Caco-2 (cell line): ENCODE results near the gene AHCYL1. TPM values are rescaled to one million over a fixed set of nuclear protein-coding genes. Genes with fewer than 3 reads are reported as not detected.

Experiments used
- BruUV-seq: library from RNA; stranded (reverse); fragments of 400-500 nt; replicated peaks from 2 replicates; lab custom pipeline; 2021; lab: Mats Ljungman, UMichigan
- CTCF ChIA-PET: fragments of 300-600 bp; sonication (Branson Sonifier 250); formaldehyde crosslinking; loops from one replicate; lab custom pipeline; 2022; ENCODE audit warnings: antibody characterized with exemption; lab: Charles Lee
- POLR2A ChIA-PET: fragments of 300-600 bp; sonication (Branson Sonifier 250); formaldehyde crosslinking; loops from one replicate; lab custom pipeline; 2022; ENCODE audit warnings: antibody characterized with exemption; lab: Charles Lee
- DNase-seq, 2 experiments: peaks; one replicate each; pipeline versions ENCODE4 v3.0.0 to v3.0.0-alpha.2; 2020 to 2022
- H3K27me3 ChIP-seq: replicated peaks from 2 replicates; pipeline ENCODE4 v1.6.0; 2011; ENCODE audit warnings: low read length; ENCODE audit not compliant: control insufficient read depth, insufficient read depth
- H3K36me3 ChIP-seq: 2 replicates; pipeline ENCODE4 v1.5.1; 2011; ENCODE audit warnings: low read length; ENCODE audit not compliant: control insufficient read depth, insufficient read depth
- H3K4me1 ChIP-seq: fragments of 250-450 bp; sonication (Bioruptor Pico); 2 replicates; pipeline ENCODE4 v1.5.1; 2020; ENCODE audit warnings: mild to moderate bottlenecking
- H3K4me3 ChIP-seq: 2 replicates; pipeline ENCODE4 v1.5.1; 2011; ENCODE audit warnings: low read depth, mild to moderate bottlenecking, control low read depth, low read length
- H3K9me3 ChIP-seq: fragments of 250-450 bp; sonication (Bioruptor Pico); 2 replicates; pipeline ENCODE4 v1.5.1; 2020; ENCODE audit warnings: mild to moderate bottlenecking, moderate library complexity
- H3K27ac Mint-ChIP-seq: one replicate; pipeline ENCODE4 v1.8.0; 2022; ENCODE audit warnings: mixed read lengths; ENCODE audit not compliant: unreplicated experiment
- H3K27me3 Mint-ChIP-seq: one replicate; pipeline ENCODE4 v1.8.0; 2022; ENCODE audit warnings: mixed read lengths; ENCODE audit not compliant: insufficient read depth, unreplicated experiment
- H3K36me3 Mint-ChIP-seq: one replicate; pipeline ENCODE4 v1.8.0; 2022; ENCODE audit warnings: mild to moderate bottlenecking, mixed read lengths; ENCODE audit not compliant: insufficient read depth, unreplicated experiment
- H3K4me1 Mint-ChIP-seq: one replicate; pipeline ENCODE4 v1.8.0; 2022; ENCODE audit warnings: low read depth, mixed read lengths; ENCODE audit not compliant: unreplicated experiment
- H3K4me3 Mint-ChIP-seq: one replicate; pipeline ENCODE4 v1.8.0; 2022; ENCODE audit warnings: mild to moderate bottlenecking, moderate library complexity, mixed read lengths; ENCODE audit not compliant: unreplicated experiment
- H3K9me3 Mint-ChIP-seq: one replicate; pipeline ENCODE4 v1.8.0; 2022; ENCODE audit warnings: mixed read lengths; ENCODE audit not compliant: unreplicated experiment
- CTCF ChIP-seq, 2 experiments: fragments of 200-600 bp in 1 of 2; IDR thresholded peaks; 1 replicate in 1 of 2; 2 replicates in 1 of 2; pipeline versions ENCODE4 v1.5.1 to v1.8.0; 2011 to 2022; ENCODE audit warnings: antibody characterized with exemption in 1 of 2, control low read depth in 1 of 2, inconsistent platforms in 1 of 2, low read depth in 1 of 2, low read length in 1 of 2, mild to moderate bottlenecking in 1 of 2, moderate library complexity in 1 of 2; ENCODE audit not compliant: insufficient read depth in 1 of 2, severe bottlenecking in 1 of 2, unreplicated experiment in 1 of 2
- intact Hi-C: fragments of 100-400 bp; cut with micrococcal nuclease; formaldehyde crosslinking; loops from one replicate; pipeline ENCODE4 v1.10.0; 2022; ENCODE audit not compliant: unreplicated experiment
- total RNA-seq: library from RNA; stranded (reverse); gene quantifications from 2 replicates; pipeline ENCODE4 v1.2.3, GENCODE V29; 2022

AHCYL1 gene
- total RNA-seq, 1 experiment from 2014 or later: 64.2 TPM

GRCh38 chr1:109954041-109954512, 30.5 kb upstream of the AHCYL1 start:
- intact Hi-C loops: no loop called here
- CTCF ChIA-PET: no interaction called here
- peaks cover 9% of the 10 kb centered on the region for H3K36me3 Mint-ChIP-seq
- Histone ChIP-seq H3K27me3 (no peaks in the 10 kb centered on the region), H3K4me1 (peaks cover 48% of the 10 kb centered on the region), H3K36me3 (no peaks in the 10 kb centered on the region), H3K4me3 (no peak overlapping the region), H3K9me3 (no peaks in the 10 kb centered on the region)
- H3K27me3 Mint-ChIP-seq: no peaks in the 10 kb centered on the region
- TF ChIP-seq CTCF (IDR thresholded peaks at IDR 0.05; ENCODE audit: insufficient read depth in 1 of 2, low read depth in 1 of 2, low read length in 1 of 2, severe bottlenecking in 1 of 2, unreplicated experiment in 1 of 2): no peak
- H3K4me1 Mint-ChIP-seq: peaks cover 26% of the 10 kb centered on the region
- H3K4me3 Mint-ChIP-seq: no peak overlapping the region
- no TSS peak for BruUV-seq
- H3K9me3 Mint-ChIP-seq: no peaks in the 10 kb centered on the region
- no peak for DNase-seq
- POLR2A ChIA-PET: no interaction called here
- no peak overlapping the region for H3K27ac Mint-ChIP-seq

DNA sequence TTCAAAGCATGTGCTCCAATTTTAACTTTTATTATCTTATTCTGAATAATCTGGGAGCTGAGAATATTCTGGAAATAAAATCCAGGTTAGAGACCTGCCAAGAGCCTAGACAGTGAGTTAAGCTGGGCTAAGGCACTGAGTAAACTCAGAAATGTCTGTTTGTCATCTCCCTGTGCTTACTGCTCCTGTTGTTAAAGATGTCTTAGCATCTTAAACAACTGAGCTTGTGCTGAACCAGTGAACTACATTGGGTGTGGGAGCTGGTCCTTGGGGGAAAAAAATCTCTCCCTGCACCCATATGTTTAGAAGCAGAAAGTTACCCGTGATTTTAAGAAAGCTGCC, 25.0 kb upstream of the AHCYL1 start:
- no peaks in the 10 kb centered on the region for H3K36me3 ChIP-seq
- no peaks in the 10 kb centered on the region for H3K27me3 ChIP-seq
- ChIA-PET CTCF (interaction anchor here (1.0 to 3.8 kb wide), 7 partner anchors 11 to 186 kb away, joined by 3 to 49 read pairs (median 7); partner anchors contain the start of gene AHCYL1), POLR2A (interaction anchor here (1.8 to 3.1 kb wide), 2 partner anchors 11 to 25 kb away, joined by 8 to 17 read pairs; partner anchors contain the start of gene AHCYL1)
- Mint-ChIP-seq H3K27ac (peak overlapping the region; percentile 80), H3K36me3 (peaks cover 16% of the 10 kb centered on the region), H3K4me3 (no peak overlapping the region), H3K4me1 (peaks cover 44% of the 10 kb centered on the region), H3K9me3 (no peaks in the 10 kb centered on the region), H3K27me3 (no peaks in the 10 kb centered on the region)
- no peak for TF ChIP-seq CTCF (IDR thresholded peaks at IDR 0.05; ENCODE audit: insufficient read depth in 1 of 2, low read depth in 1 of 2, low read length in 1 of 2, severe bottlenecking in 1 of 2, unreplicated experiment in 1 of 2)
- no peak for DNase-seq
- intact Hi-C loops: no loop called here
- no peaks in the 10 kb centered on the region for H3K9me3 ChIP-seq
- H3K4me1 ChIP-seq: peaks cover 59% of the 10 kb centered on the region
- TSS peak; percentile 92 for BruUV-seq
- no peak overlapping the region for H3K4me3 ChIP-seq

GRCh38 chr1:109959974-109960744, 24.4 kb upstream of the AHCYL1 start:
- CTCF ChIA-PET: interaction anchor here (0.5 to 3.8 kb wide), 11 partner anchors 12 to 320 kb away, joined by 3 to 49 read pairs (median 5); partner anchors contain the start of gene AHCYL1
- H3K27ac Mint-ChIP-seq: peak overlapping the region; percentile 80
- no peaks in the 10 kb centered on the region for H3K9me3 Mint-ChIP-seq
- peaks cover 59% of the 10 kb centered on the region for H3K4me1 ChIP-seq
- no peaks in the 10 kb centered on the region; the same call in 1 of the 2 replicates for H3K9me3 ChIP-seq
- peak; percentile 84 to 89 for DNase-seq
- BruUV-seq: no TSS peak
- peak; percentile 11 to 26 for TF ChIP-seq CTCF (IDR thresholded peaks at IDR 0.05; ENCODE audit: insufficient read depth in 1 of 2, low read depth in 1 of 2, low read length in 1 of 2, severe bottlenecking in 1 of 2, unreplicated experiment in 1 of 2)
- no peak overlapping the region for H3K4me3 ChIP-seq
- intact Hi-C loops: loop anchor here (1.0 kb wide), 5 partner anchors 12 to 83 kb away; partner anchors contain the start of gene AHCYL1
- no peaks in the 10 kb centered on the region for H3K27me3 ChIP-seq
- no peaks in the 10 kb centered on the region for H3K36me3 ChIP-seq
- POLR2A ChIA-PET: interaction anchor here (0.7 to 3.1 kb wide), 5 partner anchors 11 to 83 kb away, joined by 3 to 17 read pairs (median 6); partner anchors contain the start of gene AHCYL1
- H3K4me1 Mint-ChIP-seq: peaks cover 44% of the 10 kb centered on the region
- H3K36me3 Mint-ChIP-seq: peaks cover 16% of the 10 kb centered on the region
- H3K27me3 Mint-ChIP-seq: no peaks in the 10 kb centered on the region
- H3K4me3 Mint-ChIP-seq: peak overlapping the region; percentile 62
